IMR-90 (cell line): Measurements from ENCODE around the gene GLCE. TPM values are rescaled to one million over a fixed set of nuclear protein-coding genes. Genes with fewer than 3 reads are reported as not detected.

Experiments
- ATAC-seq: fragments of 200-7000 bp; cut with Tn5 transposase; 2 replicates; pipeline ENCODE4 v1.9.1; 2020; ENCODE audit warnings: low read depth, mild to moderate bottlenecking, moderate library complexity
- BruUV-seq: library from RNA; stranded (reverse); fragments of 400-500 nt; replicated peaks from 2 replicates; lab custom pipeline; 2021; lab: Mats Ljungman, UMichigan
- CTCF ChIA-PET: fragments of 300-600 bp; formaldehyde crosslinking; extraction: SDS; loops from one replicate; lab custom pipeline; 2021; ENCODE audit warnings: antibody characterized with exemption; lab: Yijun Ruan, JAX
- POLR2A ChIA-PET: fragments of 300-600 bp; sonication (Branson Sonifier 250); formaldehyde crosslinking; loops from one replicate; lab custom pipeline; 2022; ENCODE audit warnings: antibody characterized with exemption; ENCODE audit not compliant: unreplicated experiment; lab: Charles Lee
- DNase-seq: peaks from one replicate; pipeline ENCODE4 v3.0.0; 2013
- H2AFZ ChIP-seq: replicated peaks from 2 replicates; pipeline ENCODE3; 2013; ENCODE audit warnings: low read length, mild to moderate bottlenecking; ENCODE audit not compliant: poor library complexity
- H2AK5ac ChIP-seq: 2 replicates; pipeline ENCODE4 v1.6.1; 2013; ENCODE audit warnings: low read depth, low read length, inconsistent platforms
- H2AK9ac ChIP-seq: replicated peaks from 2 replicates; pipeline ENCODE3; 2013; ENCODE audit warnings: mild to moderate bottlenecking, low read depth, low read length, moderate library complexity; ENCODE audit not compliant: poor library complexity
- H2BK120ac ChIP-seq: 2 replicates; pipeline ENCODE4 v1.6.1; 2013; ENCODE audit warnings: low read depth, low read length, inconsistent platforms
- H2BK15ac ChIP-seq: 3 replicates; pipeline ENCODE4 v1.6.1; 2013; ENCODE audit warnings: low read depth, low read length, inconsistent platforms
- H2BK20ac ChIP-seq: 2 replicates; pipeline ENCODE4 v1.6.1; 2013; ENCODE audit warnings: low read depth, mild to moderate bottlenecking, inconsistent platforms, low read length, moderate library complexity
- H2BK5ac ChIP-seq: 2 replicates; pipeline ENCODE4 v1.6.1; 2013; ENCODE audit warnings: mild to moderate bottlenecking, low read depth, low read length, inconsistent platforms; ENCODE audit not compliant: poor library complexity, severe bottlenecking
- H3K14ac ChIP-seq: replicated peaks from 2 replicates; pipeline ENCODE4 v1.6.1; 2013; ENCODE audit warnings: low read depth, low read length, inconsistent platforms
- H3K18ac ChIP-seq: 2 replicates; pipeline ENCODE4 v1.6.1; 2013; ENCODE audit warnings: low read depth, low read length, control low read depth
- H3K23ac ChIP-seq: 2 replicates; pipeline ENCODE4 v1.6.1; 2013; ENCODE audit warnings: low read depth, low read length, inconsistent platforms
- H3K27ac ChIP-seq: 2 replicates; pipeline ENCODE4 v1.5.1; 2013; ENCODE audit warnings: mild to moderate bottlenecking, control low read depth, low read length; ENCODE audit not compliant: insufficient read depth
- H3K27me3 ChIP-seq: 2 replicates; pipeline ENCODE4 v1.6.1; 2013; ENCODE audit warnings: low read length; ENCODE audit not compliant: control insufficient read depth, insufficient read depth
- H3K36me3 ChIP-seq: 2 replicates; pipeline ENCODE4 v1.6.1; 2013; ENCODE audit warnings: low read length, mixed read lengths; ENCODE audit not compliant: control insufficient read depth, insufficient read depth
- H3K4ac ChIP-seq: 2 replicates; pipeline ENCODE4 v1.6.1; 2013; ENCODE audit warnings: low read depth, low read length, inconsistent platforms
- H3K4me1 ChIP-seq: 2 replicates; pipeline ENCODE4 v1.6.1; 2013; ENCODE audit warnings: low read length, mixed read lengths; ENCODE audit not compliant: control insufficient read depth, insufficient read depth
- H3K4me2 ChIP-seq: 2 replicates; pipeline ENCODE4 v1.6.1; 2013; ENCODE audit warnings: low read depth, mild to moderate bottlenecking, control low read depth, low read length, moderate library complexity
- H3K4me3 ChIP-seq: 2 replicates; pipeline ENCODE4 v1.5.1; 2013; ENCODE audit warnings: low read depth, mild to moderate bottlenecking, control low read depth, low read length, moderate library complexity; ENCODE audit not compliant: insufficient read depth
- H3K56ac ChIP-seq: 2 replicates; pipeline ENCODE4 v1.6.1; 2013; ENCODE audit warnings: low read length, inconsistent platforms; ENCODE audit not compliant: insufficient read depth; ENCODE audit errors: extremely low read depth
- H3K79me1 ChIP-seq, 2 experiments: 2 replicates each; pipeline ENCODE4 v1.6.1; 2013; ENCODE audit warnings: low read length in 2 of 2, inconsistent platforms in 1 of 2, low read depth in 1 of 2
- H3K9ac ChIP-seq: 2 replicates; pipeline ENCODE4 v1.6.1; 2013; ENCODE audit warnings: low read depth, low read length, control low read depth
- H3K9me1 ChIP-seq: 2 replicates; pipeline ENCODE4 v1.6.1; 2013; ENCODE audit warnings: low read length, inconsistent platforms; ENCODE audit not compliant: insufficient read depth
- H3K9me3 ChIP-seq: 2 replicates; pipeline ENCODE4 v1.6.1; 2013; ENCODE audit warnings: low read length; ENCODE audit not compliant: control insufficient read depth, insufficient read depth
- H4K20me1 ChIP-seq: 2 replicates; pipeline ENCODE4 v1.6.1; 2013; ENCODE audit warnings: low read length, inconsistent platforms; ENCODE audit not compliant: insufficient read depth
- H4K5ac ChIP-seq: 2 replicates; pipeline ENCODE4 v1.6.1; 2013; ENCODE audit warnings: mild to moderate bottlenecking, low read depth, low read length, control low read depth
- H4K8ac ChIP-seq, 2 experiments: 2 replicates each; pipeline ENCODE4 v1.6.1; 2013; ENCODE audit warnings: low read depth in 2 of 2, low read length in 2 of 2, control low read depth in 1 of 2, inconsistent platforms in 1 of 2
- H4K91ac ChIP-seq: 2 replicates; pipeline ENCODE4 v1.6.1; 2013; ENCODE audit warnings: low read depth, low read length, inconsistent platforms; ENCODE audit not compliant: insufficient read depth
- FOS ChIP-seq: fragments of 150-350 bp; IDR thresholded peaks from 2 replicates; pipeline ENCODE4 v1.6.1; 2016; ENCODE audit warnings: low read depth, low read length
- WGBS, 2 experiments: methylation state at CpG; one replicate each; pipeline versions ENCODE4 v1.1.5 to v1.1.7; 2013; ENCODE audit warnings: missing lambda C conversion rate in 2 of 2; ENCODE audit not compliant: insufficient read length in 1 of 2; ENCODE audit errors: extremely low coverage in 2 of 2; 5-methylcytosine and 5-hydroxymethylcytosine counted together
- dilution Hi-C: fragments of 300-500 bp; cut with HindIII; formaldehyde crosslinking; loops from one replicate; pipeline ENCODE4 v1.14.3; 2018; ENCODE audit warnings: low sequenced_read_pairs; ENCODE audit not compliant: unreplicated experiment
- in situ Hi-C: fragments of 300-500 bp; cut with MboI; formaldehyde crosslinking; loops from 3 replicates; pipeline ENCODE4 v1.14.3; 2019; ENCODE audit warnings: low sequenced_read_pairs, inconsistent platforms, mixed read lengths
- intact Hi-C: fragments of 100-400 bp; cut with micrococcal nuclease; formaldehyde crosslinking; loops from 2 replicates; pipeline ENCODE4 v1.10.0; 2022
- polyA plus RNA-seq, 3 experiments: library from polyadenylated mRNA; depleted of rRNA; stranded (reverse); fragments of >200 nt; gene quantifications; 2 replicates each; pipeline ENCODE4 v1.2.3, GENCODE V29; 2012; ENCODE audit warnings: low replicate concordance in 1 of 3
- total RNA-seq: library from RNA; depleted of rRNA; stranded (reverse); fragments of >200 nt; gene quantifications from 2 replicates; pipeline ENCODE4 v1.2.3, GENCODE V29; 2012

The GLCE gene
- total and polyA plus RNA-seq, 2 of the 4 experiments (the other 2 are of a cell fraction): 15.3 to 29.6 TPM

DNA sequence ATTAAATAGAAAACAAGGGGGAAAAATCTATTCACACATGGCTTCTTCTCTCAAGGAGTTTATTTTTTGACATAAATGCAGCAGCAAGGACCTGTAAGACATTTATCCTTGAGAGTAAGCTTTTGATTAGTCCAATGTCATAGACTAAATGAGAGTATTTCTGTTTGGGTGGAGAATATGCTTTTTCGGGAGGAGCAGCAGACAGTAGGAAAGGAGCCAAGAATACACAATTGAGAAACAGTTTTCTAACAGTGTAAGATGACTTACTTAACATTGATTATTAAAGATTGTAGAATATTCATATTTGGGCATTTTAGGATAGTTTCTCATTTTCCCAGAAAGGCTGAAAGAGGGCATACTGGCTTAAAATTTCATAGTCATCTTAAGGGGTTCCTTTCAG is 72.3 kb downstream of the GLCE start:
- no peaks in the 10 kb centered on the region for H3K36me3 ChIP-seq
- in situ Hi-C loops: no loop called here
- no peak overlapping the region for H3K4ac ChIP-seq
- H3K56ac ChIP-seq: no peak overlapping the region
- no peak overlapping the region for H3K18ac ChIP-seq
- H2AFZ ChIP-seq: no peak overlapping the region
- no peak for ATAC-seq
- no peak overlapping the region for H4K91ac ChIP-seq
- no peaks in the 10 kb centered on the region for H3K9me3 ChIP-seq
- no peaks in the 10 kb centered on the region for H3K4me1 ChIP-seq
- H4K8ac ChIP-seq: no peak overlapping the region
- no TSS peak for BruUV-seq
- H3K14ac ChIP-seq: no peak overlapping the region
- H3K4me2 ChIP-seq: no peak overlapping the region
- no peak overlapping the region for H3K23ac ChIP-seq
- no peak overlapping the region for H4K5ac ChIP-seq
- dilution Hi-C loops: no loop called here
- no peaks in the 10 kb centered on the region for H3K9me1 ChIP-seq
- no peak overlapping the region for H2AK5ac ChIP-seq
- H3K79me1 ChIP-seq: no peaks in the 10 kb centered on the region
- H3K9ac ChIP-seq: no peak overlapping the region
- no peak overlapping the region for H3K4me3 ChIP-seq
- H2BK120ac ChIP-seq: no peak overlapping the region
- H3K27me3 ChIP-seq: no peaks in the 10 kb centered on the region
- CTCF ChIA-PET: no interaction called here
- H2BK15ac ChIP-seq: no peak overlapping the region
- no CpG with 5 or more reads among the region's 1 CpG for WGBS, 2 experiments
- TF ChIP-seq FOS: no peak
- H3K27ac ChIP-seq: no peak overlapping the region
- no peak overlapping the region for H2BK5ac ChIP-seq
- POLR2A ChIA-PET: no interaction called here
- no peak overlapping the region for H2AK9ac ChIP-seq
- no peak overlapping the region for H2BK20ac ChIP-seq
- H4K20me1 ChIP-seq: no peaks in the 10 kb centered on the region
- intact Hi-C loops: no loop called here
- DNase-seq: no peak
